Measurements from ENCODE around the gene PIK3C2B.

Gene PIK3C2B

DNA sequence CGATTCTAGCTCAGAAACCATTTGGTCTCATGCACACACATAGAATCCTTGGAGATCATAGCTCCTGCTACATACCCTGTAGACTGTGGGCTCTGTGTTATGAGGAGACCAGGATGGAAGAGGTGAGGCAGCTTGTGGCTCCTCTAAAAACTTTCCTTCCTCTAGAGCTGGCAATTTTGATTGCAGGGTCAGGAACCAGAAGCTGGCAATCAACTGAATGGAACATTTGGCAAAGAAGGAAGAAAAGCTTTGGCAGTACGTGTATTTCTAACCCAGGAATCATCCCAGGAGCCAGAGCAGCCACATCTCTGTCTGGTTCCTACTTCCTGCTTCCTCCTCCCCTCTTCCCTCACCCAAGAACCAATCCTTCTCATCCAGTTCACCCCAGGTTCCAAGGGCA lies 15.7 kb downstream of the PIK3C2B start:
- Histone ChIP-seq H3K9me3 (ENCODE audit: control insufficient read depth, low read length) (no peaks in the 10 kb centered on the region), H3K36me3 (ENCODE audit: control insufficient read depth, insufficient read depth, low read length) (no peaks in the 10 kb centered on the region), H2AFZ (no peak overlapping the region), H3K27me3 (ENCODE audit: control insufficient read depth, insufficient read depth, low read length) (no peaks in the 10 kb centered on the region), H3K4me1 (peaks cover 14% of the 10 kb centered on the region), H3K79me2 (peaks cover 2% of the 10 kb centered on the region), H3K27ac (no peak overlapping the region), H3K9ac (no peak overlapping the region), H3K4me2 (ENCODE audit: low read length) (no peak overlapping the region), H3K4me3 (ENCODE audit: low read depth, low read length) (no peak overlapping the region)
- TF ChIP-seq, protein P1, sequence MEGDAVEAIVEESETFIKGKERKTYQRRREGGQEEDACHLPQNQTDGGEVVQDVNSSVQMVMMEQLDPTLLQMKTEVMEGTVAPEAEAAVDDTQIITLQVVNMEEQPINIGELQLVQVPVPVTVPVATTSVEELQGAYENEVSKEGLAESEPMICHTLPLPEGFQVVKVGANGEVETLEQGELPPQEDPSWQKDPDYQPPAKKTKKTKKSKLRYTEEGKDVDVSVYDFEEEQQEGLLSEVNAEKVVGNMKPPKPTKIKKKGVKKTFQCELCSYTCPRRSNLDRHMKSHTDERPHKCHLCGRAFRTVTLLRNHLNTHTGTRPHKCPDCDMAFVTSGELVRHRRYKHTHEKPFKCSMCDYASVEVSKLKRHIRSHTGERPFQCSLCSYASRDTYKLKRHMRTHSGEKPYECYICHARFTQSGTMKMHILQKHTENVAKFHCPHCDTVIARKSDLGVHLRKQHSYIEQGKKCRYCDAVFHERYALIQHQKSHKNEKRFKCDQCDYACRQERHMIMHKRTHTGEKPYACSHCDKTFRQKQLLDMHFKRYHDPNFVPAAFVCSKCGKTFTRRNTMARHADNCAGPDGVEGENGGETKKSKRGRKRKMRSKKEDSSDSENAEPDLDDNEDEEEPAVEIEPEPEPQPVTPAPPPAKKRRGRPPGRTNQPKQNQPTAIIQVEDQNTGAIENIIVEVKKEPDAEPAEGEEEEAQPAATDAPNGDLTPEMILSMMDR (IDR thresholded peaks at IDR 0.05) = no peak

DNA sequence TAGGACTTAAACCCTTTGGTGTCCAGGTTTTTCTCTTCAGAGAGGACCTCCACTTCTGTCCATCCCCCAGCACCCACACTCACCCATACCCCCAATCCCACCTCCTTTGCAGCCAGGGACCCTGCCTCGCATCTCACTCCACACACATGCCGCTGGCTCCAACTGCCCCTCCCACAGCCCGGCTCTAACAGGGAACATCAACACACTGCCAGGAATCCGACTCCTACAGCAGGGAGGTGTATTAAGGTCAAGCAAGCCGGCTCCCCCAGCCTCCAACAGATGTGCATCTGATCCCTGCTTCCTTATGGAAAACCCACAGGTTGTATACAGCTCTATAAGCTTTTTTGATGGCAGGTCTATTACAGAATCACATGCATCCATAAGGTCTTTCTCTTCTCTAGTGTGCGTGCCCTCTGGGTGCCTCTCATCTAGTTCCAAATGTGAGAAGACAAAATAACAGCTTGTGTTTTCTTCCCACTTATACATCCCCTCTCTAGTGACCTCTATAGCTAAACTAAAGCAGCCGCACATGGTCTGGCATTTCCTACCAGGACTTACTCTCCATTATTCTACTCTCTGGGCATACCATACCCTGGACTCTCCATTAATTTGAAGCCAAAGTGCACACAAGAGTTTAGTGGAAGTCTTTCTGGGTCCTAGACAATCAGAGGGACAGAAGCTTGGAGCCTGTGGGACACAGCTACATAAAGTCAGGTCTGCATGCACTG lies 16.3 kb downstream of the PIK3C2B start:
- H3K9ac ChIP-seq = no peak overlapping the region
- no peaks in the 10 kb centered on the region for H3K36me3 ChIP-seq (ENCODE audit: control insufficient read depth, insufficient read depth, low read length)
- H3K4me1 ChIP-seq = peaks cover 14% of the 10 kb centered on the region
- no peak overlapping the region for H3K27ac ChIP-seq
- no peak overlapping the region for H2AFZ ChIP-seq
- peaks cover 2% of the 10 kb centered on the region for H3K79me2 ChIP-seq
- no peak overlapping the region for H3K4me2 ChIP-seq (ENCODE audit: low read length)
- no peaks in the 10 kb centered on the region for H3K27me3 ChIP-seq (ENCODE audit: control insufficient read depth, insufficient read depth, low read length)
- H3K9me3 ChIP-seq (ENCODE audit: control insufficient read depth, low read length) = no peaks in the 10 kb centered on the region
- no peak overlapping the region for H3K4me3 ChIP-seq (ENCODE audit: low read depth, low read length)
- TF ChIP-seq, protein P1 (IDR thresholded peaks at IDR 0.05) = no peak

DNA sequence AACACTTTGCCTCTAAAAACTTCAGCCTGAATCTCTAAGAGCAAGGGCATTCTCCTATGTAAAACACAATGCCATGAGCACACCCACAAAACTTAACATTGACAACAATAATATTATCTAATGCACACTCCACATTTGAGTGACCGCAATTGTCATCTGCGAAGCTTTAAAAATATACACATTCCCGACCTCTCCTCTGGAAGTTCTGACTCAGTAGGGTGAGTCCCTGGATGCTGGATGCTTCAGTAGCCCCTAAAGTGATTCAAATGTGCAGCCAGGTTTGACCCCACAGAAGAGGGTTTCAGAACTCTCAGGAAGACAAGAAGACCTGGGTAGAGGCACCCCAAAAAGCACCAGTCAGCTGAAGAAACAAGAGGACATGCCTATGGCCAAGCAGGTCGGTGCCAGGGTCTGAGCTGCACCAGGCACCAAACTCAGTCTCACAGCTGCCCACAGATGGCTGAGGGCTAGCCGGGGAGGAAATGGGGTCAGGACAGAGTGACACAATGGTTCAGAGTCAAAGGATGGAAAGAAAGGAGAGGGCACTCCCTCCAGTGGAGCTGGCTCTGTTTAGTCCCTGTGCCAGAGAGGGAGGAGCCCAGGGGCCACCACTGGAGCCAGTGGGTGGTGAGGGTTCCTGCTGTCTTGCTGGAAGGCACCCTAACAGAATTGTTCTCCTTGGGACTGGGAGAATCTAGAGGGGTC lies 17.4 kb downstream of the PIK3C2B start:
- no peak overlapping the region for H3K27ac ChIP-seq
- TF ChIP-seq, protein P1 (IDR thresholded peaks at IDR 0.05) = no peak
- H2AFZ ChIP-seq = no peak overlapping the region
- no peak overlapping the region for H3K4me2 ChIP-seq (ENCODE audit: low read length)
- peaks cover 11% of the 10 kb centered on the region for H3K4me1 ChIP-seq
- no peaks in the 10 kb centered on the region for H3K27me3 ChIP-seq (ENCODE audit: control insufficient read depth, insufficient read depth, low read length)
- H3K4me3 ChIP-seq (ENCODE audit: low read depth, low read length) = no peak overlapping the region
- no peaks in the 10 kb centered on the region for H3K36me3 ChIP-seq (ENCODE audit: control insufficient read depth, insufficient read depth, low read length)
- no peak overlapping the region for H3K9ac ChIP-seq
- H3K9me3 ChIP-seq (ENCODE audit: control insufficient read depth, low read length) = no peaks in the 10 kb centered on the region
- peaks cover 2% of the 10 kb centered on the region for H3K79me2 ChIP-seq

DNA sequence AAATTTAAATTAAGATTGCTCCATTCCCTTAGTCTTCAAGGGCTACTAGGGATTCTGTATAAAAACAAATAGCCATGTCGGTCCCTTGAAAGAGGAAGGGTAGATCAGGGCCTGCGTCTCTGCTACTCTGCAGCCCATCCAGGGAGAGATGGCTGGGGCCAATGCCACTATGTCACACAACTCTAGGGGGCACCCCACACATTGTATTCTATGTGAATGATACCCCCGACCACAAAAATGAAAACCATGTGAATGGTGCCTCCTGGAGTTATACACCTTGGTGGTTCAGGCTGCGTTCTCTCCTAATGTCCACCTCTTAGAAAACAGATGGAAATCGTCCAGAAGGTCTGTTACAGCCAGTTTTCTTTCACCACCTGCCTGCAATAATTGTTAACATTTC lies 18.0 kb downstream of the PIK3C2B start:
- Histone ChIP-seq H3K27ac (no peak overlapping the region), H3K4me3 (ENCODE audit: low read depth, low read length) (no peak overlapping the region), H3K4me2 (ENCODE audit: low read length) (no peak overlapping the region), H3K9me3 (ENCODE audit: control insufficient read depth, low read length) (no peaks in the 10 kb centered on the region), H3K4me1 (peaks cover 6% of the 10 kb centered on the region), H2AFZ (no peak overlapping the region), H3K27me3 (ENCODE audit: control insufficient read depth, insufficient read depth, low read length) (no peaks in the 10 kb centered on the region), H3K9ac (no peak overlapping the region), H3K79me2 (peaks cover 2% of the 10 kb centered on the region), H3K36me3 (ENCODE audit: control insufficient read depth, insufficient read depth, low read length) (no peaks in the 10 kb centered on the region)
- TF ChIP-seq, protein P1 (IDR thresholded peaks at IDR 0.05) = no peak

All from parathyroid adenoma (tissue), 2 donors.